H9 (cell line): ENCODE results near the gene TMEM192. TPM values are rescaled to one million over a fixed set of nuclear protein-coding genes. Genes with fewer than 3 reads are reported as not detected.

Experiments used
- DNase-seq: peaks from one replicate; pipeline ENCODE4 v3.0.0-alpha.2; 2017
- H2AFZ ChIP-seq: one replicate; pipeline ENCODE4 v1.6.1; 2013; ENCODE audit warnings: mild to moderate bottlenecking, low read length, control low read depth, moderate library complexity
- H2AK5ac ChIP-seq: 2 replicates; pipeline ENCODE4 v1.6.1; 2013; ENCODE audit warnings: low read length, control low read depth, mixed read lengths; ENCODE audit not compliant: insufficient read length
- H2BK120ac ChIP-seq: one replicate; pipeline ENCODE4 v1.6.1; 2013; ENCODE audit warnings: low read depth, mild to moderate bottlenecking, low read length, control low read depth, inconsistent platforms; ENCODE audit not compliant: poor library complexity, severe bottlenecking
- H2BK12ac ChIP-seq: 2 replicates; pipeline ENCODE4 v1.6.1; 2013; ENCODE audit warnings: low read length, control low read depth, mixed read lengths, low read depth; ENCODE audit not compliant: insufficient read length
- H2BK15ac ChIP-seq: 2 replicates; pipeline ENCODE4 v1.6.1; 2013; ENCODE audit warnings: low read depth, low read length, control low read depth
- H2BK20ac ChIP-seq: one replicate; pipeline ENCODE4 v1.6.1; 2013; ENCODE audit warnings: low read depth, mild to moderate bottlenecking, low read length, control low read depth, inconsistent platforms; ENCODE audit not compliant: poor library complexity, severe bottlenecking
- H2BK5ac ChIP-seq: 2 replicates; pipeline ENCODE4 v1.6.1; 2013; ENCODE audit warnings: low read length, control low read depth, mixed read lengths; ENCODE audit not compliant: insufficient read length
- H3K14ac ChIP-seq: 2 replicates; pipeline ENCODE4 v1.6.1; 2013; ENCODE audit warnings: low read length, control low read depth; ENCODE audit not compliant: insufficient read depth
- H3K18ac ChIP-seq: 2 replicates; pipeline ENCODE4 v1.6.1; 2013; ENCODE audit warnings: low read depth, mild to moderate bottlenecking, mixed read lengths, low read length, control low read depth; ENCODE audit not compliant: insufficient read length
- H3K23ac ChIP-seq: 2 replicates; pipeline ENCODE4 v1.6.1; 2013; ENCODE audit warnings: low read length, control low read depth, mixed read lengths, low read depth; ENCODE audit not compliant: insufficient read length
- H3K23me2 ChIP-seq: 2 replicates; pipeline ENCODE4 v1.6.1; 2013; ENCODE audit warnings: low read depth, mild to moderate bottlenecking, mixed read lengths, low read length, control low read depth; ENCODE audit not compliant: insufficient read length, poor library complexity, severe bottlenecking
- H3K27ac ChIP-seq: 2 replicates; pipeline ENCODE4 v1.5.1; 2013; ENCODE audit warnings: low read length, control low read depth, mixed read lengths, low read depth; ENCODE audit not compliant: insufficient read length
- H3K27me3 ChIP-seq: 2 replicates; pipeline ENCODE4 v1.6.1; 2013; ENCODE audit warnings: low read length, control low read depth, inconsistent platforms; ENCODE audit not compliant: insufficient read depth
- H3K4ac ChIP-seq: 2 replicates; pipeline ENCODE4 v1.6.1; 2013; ENCODE audit warnings: low read depth, mild to moderate bottlenecking, control low read depth, inconsistent platforms, low read length, moderate library complexity
- H3K4me1 ChIP-seq: 2 replicates; pipeline ENCODE4 v1.6.1; 2013; ENCODE audit warnings: low read length, control low read depth, inconsistent platforms; ENCODE audit not compliant: insufficient read depth
- H3K4me2 ChIP-seq: 2 replicates; pipeline ENCODE4 v1.6.1; 2013; ENCODE audit warnings: low read length, control low read depth, mixed read lengths; ENCODE audit not compliant: insufficient read length, insufficient read depth
- H3K56ac ChIP-seq: 2 replicates; pipeline ENCODE4 v1.6.1; 2013; ENCODE audit warnings: low read depth, mild to moderate bottlenecking, mixed read lengths, low read length, control low read depth; ENCODE audit not compliant: insufficient read length
- H3K79me1 ChIP-seq: 2 replicates; pipeline ENCODE4 v1.6.1; 2013; ENCODE audit warnings: low read depth, mild to moderate bottlenecking, moderate library complexity, low read length, control low read depth, inconsistent platforms; ENCODE audit not compliant: insufficient read depth, poor library complexity, severe bottlenecking
- H3K79me2 ChIP-seq: 2 replicates; pipeline ENCODE4 v1.6.1; 2013; ENCODE audit warnings: low read length, control low read depth, inconsistent platforms; ENCODE audit not compliant: insufficient read depth
- H3K9ac ChIP-seq: 2 replicates; pipeline ENCODE4 v1.6.1; 2013; ENCODE audit warnings: low read length, control low read depth, mixed read lengths; ENCODE audit not compliant: insufficient read length; ENCODE audit errors: extremely low read depth
- H3K9me3 ChIP-seq: one replicate; pipeline ENCODE4 v1.6.1; 2013; ENCODE audit warnings: low read depth, low read length, inconsistent platforms; ENCODE audit not compliant: control insufficient read depth
- H3T11ph ChIP-seq: one replicate; pipeline ENCODE4 v1.6.1; 2013; ENCODE audit warnings: mild to moderate bottlenecking, low read length, control low read depth, inconsistent platforms
- H4K20me1 ChIP-seq: one replicate; pipeline ENCODE4 v1.6.1; 2013; ENCODE audit not compliant: control insufficient read depth, insufficient read length, insufficient read depth
- H4K5ac ChIP-seq: 2 replicates; pipeline ENCODE4 v1.6.1; 2013; ENCODE audit warnings: low read depth, mild to moderate bottlenecking, mixed read lengths, low read length, control low read depth; ENCODE audit not compliant: insufficient read length
- H4K8ac ChIP-seq: replicated peaks from 2 replicates; pipeline ENCODE4 v1.6.1; 2013; ENCODE audit warnings: low read length, control low read depth, mixed read lengths, low read depth; ENCODE audit not compliant: insufficient read length
- H4K91ac ChIP-seq: 2 replicates; pipeline ENCODE4 v1.6.1; 2013; ENCODE audit warnings: low read depth, mild to moderate bottlenecking, moderate library complexity, mixed read lengths, low read length, control low read depth; ENCODE audit not compliant: insufficient read length
- H3K27ac Mint-ChIP-seq, 3 experiments: 2 replicates in 2 of 3; 3 replicates in 1 of 3; pipeline ENCODE4 v1.8.0; 2020 to 2021; ENCODE audit warnings: mixed read lengths in 3 of 3, mild to moderate bottlenecking in 1 of 3, moderate library complexity in 1 of 3
- H3K27me3 Mint-ChIP-seq: 2 replicates; pipeline ENCODE4 v1.8.0; 2021; ENCODE audit warnings: low read depth, mild to moderate bottlenecking, moderate library complexity, mixed read lengths
- H3K36me3 Mint-ChIP-seq, 3 experiments: 2 replicates in 2 of 3; 3 replicates in 1 of 3; pipeline ENCODE4 v1.8.0; 2020 to 2021; ENCODE audit warnings: low read depth in 3 of 3, mixed read lengths in 3 of 3; ENCODE audit not compliant: insufficient read depth in 1 of 3
- H3K4me1 Mint-ChIP-seq, 2 experiments: 2 replicates each; pipeline ENCODE4 v1.8.0; 2020; ENCODE audit warnings: mixed read lengths in 2 of 2
- H3K4me3 Mint-ChIP-seq, 2 experiments: 2 replicates in 1 of 2; 3 replicates in 1 of 2; pipeline ENCODE4 v1.8.0; 2020 to 2021; ENCODE audit warnings: mild to moderate bottlenecking in 2 of 2, mixed read lengths in 2 of 2, moderate library complexity in 1 of 2
- H3K9me3 Mint-ChIP-seq, 2 experiments: 2 replicates in 1 of 2; 3 replicates in 1 of 2; pipeline ENCODE4 v1.8.0; 2020; ENCODE audit warnings: mild to moderate bottlenecking in 2 of 2, mixed read lengths in 2 of 2, moderate library complexity in 1 of 2
- WGBS: extraction: QIAGEN DNeasy Blood & Tissue Kit; methylation state at CpG from one replicate; pipeline ENCODE4 v1.1.7; 2013; ENCODE audit warnings: missing lambda C conversion rate, low lambda C conversion rate, mixed read lengths; ENCODE audit not compliant: insufficient read length; ENCODE audit errors: extremely low coverage; 5-methylcytosine and 5-hydroxymethylcytosine counted together
- total RNA-seq: library from RNA; stranded (reverse); gene quantifications from 2 replicates; pipeline ENCODE4 v1.2.1, GENCODE V29; 2021
- TF ChIP-seq, protein P1 (sequence below): fragments of 200-600 bp; sonication (generic); conservative IDR thresholded peaks from 3 replicates; pipeline ENCODE4 v1.8.0; 2021; ENCODE audit warnings: antibody characterized with exemption, mild to moderate bottlenecking

Gene TMEM192
- total RNA-seq, 1 experiment from 2014 or later, result 8.3 TPM

DNA sequence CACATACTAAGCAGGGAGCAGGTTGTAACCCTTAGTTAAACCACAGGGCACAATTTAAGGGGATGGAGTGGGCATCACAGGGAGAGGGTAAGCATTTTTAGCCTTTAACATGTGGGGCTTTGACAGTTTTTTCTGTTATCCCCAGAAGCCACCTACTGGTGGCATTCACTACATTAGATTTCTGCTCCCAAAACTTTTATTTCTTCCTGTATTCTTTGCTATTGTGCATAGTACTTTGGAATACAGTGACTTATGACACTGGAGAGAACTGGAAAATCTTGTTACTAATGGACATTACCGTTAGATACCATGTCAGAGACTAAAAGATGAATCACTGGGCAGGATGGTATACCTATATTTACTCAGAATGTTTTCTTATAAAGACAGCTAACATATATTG is 51.7 kb downstream of the TMEM192 start:
- Histone ChIP-seq H3K4ac (no peak overlapping the region), H2BK5ac (no peak overlapping the region), H3K27me3 (no peaks in the 10 kb centered on the region), H3K56ac (no peak overlapping the region), H2AK5ac (no peak overlapping the region), H3K4me2 (no peak overlapping the region), H4K8ac (no peak overlapping the region), H3K27ac (no peak overlapping the region), H2BK120ac (no peak overlapping the region), H3K14ac (no peak overlapping the region), H3K4me1 (no peaks in the 10 kb centered on the region), H2BK12ac (no peak overlapping the region), H3K79me1 (no peaks in the 10 kb centered on the region), H3K79me2 (no peaks in the 10 kb centered on the region), H3K18ac (no peak overlapping the region), H4K20me1 (no peaks in the 10 kb centered on the region), H3K23ac (no peak overlapping the region), H4K5ac (no peak overlapping the region), H2BK15ac (no peak overlapping the region), H3K9me3 (no peaks in the 10 kb centered on the region), H3K23me2 (no peaks in the 10 kb centered on the region), H4K91ac (no peak overlapping the region), H2BK20ac (no peak overlapping the region), H3K9ac (no peak overlapping the region), H2AFZ (no peak overlapping the region), H3T11ph (no peak overlapping the region)
- WGBS, result no CpG with 5 or more reads among the region's 1 CpG
- TF ChIP-seq, protein P1, sequence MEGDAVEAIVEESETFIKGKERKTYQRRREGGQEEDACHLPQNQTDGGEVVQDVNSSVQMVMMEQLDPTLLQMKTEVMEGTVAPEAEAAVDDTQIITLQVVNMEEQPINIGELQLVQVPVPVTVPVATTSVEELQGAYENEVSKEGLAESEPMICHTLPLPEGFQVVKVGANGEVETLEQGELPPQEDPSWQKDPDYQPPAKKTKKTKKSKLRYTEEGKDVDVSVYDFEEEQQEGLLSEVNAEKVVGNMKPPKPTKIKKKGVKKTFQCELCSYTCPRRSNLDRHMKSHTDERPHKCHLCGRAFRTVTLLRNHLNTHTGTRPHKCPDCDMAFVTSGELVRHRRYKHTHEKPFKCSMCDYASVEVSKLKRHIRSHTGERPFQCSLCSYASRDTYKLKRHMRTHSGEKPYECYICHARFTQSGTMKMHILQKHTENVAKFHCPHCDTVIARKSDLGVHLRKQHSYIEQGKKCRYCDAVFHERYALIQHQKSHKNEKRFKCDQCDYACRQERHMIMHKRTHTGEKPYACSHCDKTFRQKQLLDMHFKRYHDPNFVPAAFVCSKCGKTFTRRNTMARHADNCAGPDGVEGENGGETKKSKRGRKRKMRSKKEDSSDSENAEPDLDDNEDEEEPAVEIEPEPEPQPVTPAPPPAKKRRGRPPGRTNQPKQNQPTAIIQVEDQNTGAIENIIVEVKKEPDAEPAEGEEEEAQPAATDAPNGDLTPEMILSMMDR, result peak; percentile 52
- Mint-ChIP-seq H3K27me3 (no peaks in the 10 kb centered on the region), H3K9me3 (no peaks in the 10 kb centered on the region), H3K36me3 (no peaks in the 10 kb centered on the region), H3K4me1 (peaks cover 0 to 6% of the 10 kb centered on the region in 2 experiments; a peak in 1 of 4 replicates), H3K27ac (no peak overlapping the region), H3K4me3 (no peak overlapping the region)
- DNase-seq, result no peak
